Panc1 (cell line): ENCODE data around the gene CYB5R4.

Source experiments
- POLR2AphosphoS5 ChIP-seq: IDR thresholded peaks from 2 replicates; pipeline ENCODE4 v1.6.1; 2012; ENCODE audit warnings: mild to moderate bottlenecking, low read depth, low read length, moderate library complexity
- TF ChIP-seq, protein P1 (sequence below): fragments of 450-650 bp; IDR thresholded peaks from 2 replicates; pipeline ENCODE4 v1.5.1; 2017; ENCODE audit warnings: mild to moderate bottlenecking

DNA sequence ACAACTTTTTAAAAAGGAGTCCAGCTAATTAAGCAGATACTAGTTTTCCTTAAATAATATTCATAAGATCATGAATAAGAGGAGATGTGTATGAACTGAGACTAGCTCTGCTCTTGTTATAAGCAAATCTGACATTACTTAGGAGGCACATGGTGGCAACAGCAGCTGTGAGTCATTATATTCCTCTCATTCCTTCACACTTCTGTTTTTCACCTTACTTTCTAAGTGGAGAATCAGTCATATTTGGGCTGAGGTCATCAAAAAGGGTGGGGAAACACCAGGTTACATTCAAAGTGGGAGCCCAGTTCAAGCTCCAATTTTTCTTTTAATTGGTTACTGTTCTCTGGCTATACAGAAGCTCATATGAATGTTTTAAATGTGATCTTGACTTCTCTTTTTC lies 12.3 kb upstream of the CYB5R4 start:
- TF ChIP-seq, protein P1, sequence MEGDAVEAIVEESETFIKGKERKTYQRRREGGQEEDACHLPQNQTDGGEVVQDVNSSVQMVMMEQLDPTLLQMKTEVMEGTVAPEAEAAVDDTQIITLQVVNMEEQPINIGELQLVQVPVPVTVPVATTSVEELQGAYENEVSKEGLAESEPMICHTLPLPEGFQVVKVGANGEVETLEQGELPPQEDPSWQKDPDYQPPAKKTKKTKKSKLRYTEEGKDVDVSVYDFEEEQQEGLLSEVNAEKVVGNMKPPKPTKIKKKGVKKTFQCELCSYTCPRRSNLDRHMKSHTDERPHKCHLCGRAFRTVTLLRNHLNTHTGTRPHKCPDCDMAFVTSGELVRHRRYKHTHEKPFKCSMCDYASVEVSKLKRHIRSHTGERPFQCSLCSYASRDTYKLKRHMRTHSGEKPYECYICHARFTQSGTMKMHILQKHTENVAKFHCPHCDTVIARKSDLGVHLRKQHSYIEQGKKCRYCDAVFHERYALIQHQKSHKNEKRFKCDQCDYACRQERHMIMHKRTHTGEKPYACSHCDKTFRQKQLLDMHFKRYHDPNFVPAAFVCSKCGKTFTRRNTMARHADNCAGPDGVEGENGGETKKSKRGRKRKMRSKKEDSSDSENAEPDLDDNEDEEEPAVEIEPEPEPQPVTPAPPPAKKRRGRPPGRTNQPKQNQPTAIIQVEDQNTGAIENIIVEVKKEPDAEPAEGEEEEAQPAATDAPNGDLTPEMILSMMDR, result no peak
- TF ChIP-seq POLR2AphosphoS5, result no peak
